Activated CD4-positive, alpha-beta T cell treated with anti-CD3 and anti-CD28 coated beads, Interleukin-2, amount 50 U/mL, for 48 hours (primary cell): ENCODE data around the gene PPP1R7.

Experiments
- DNase-seq, 2 experiments: peaks; one replicate each; pipeline ENCODE4 v3.0.0-alpha.2; 2020

The PPP1R7 gene

GRCh38 chr2:241121008-241121407 is 29.3 kb upstream of the PPP1R7 start:
- no peak for DNase-seq

DNA sequence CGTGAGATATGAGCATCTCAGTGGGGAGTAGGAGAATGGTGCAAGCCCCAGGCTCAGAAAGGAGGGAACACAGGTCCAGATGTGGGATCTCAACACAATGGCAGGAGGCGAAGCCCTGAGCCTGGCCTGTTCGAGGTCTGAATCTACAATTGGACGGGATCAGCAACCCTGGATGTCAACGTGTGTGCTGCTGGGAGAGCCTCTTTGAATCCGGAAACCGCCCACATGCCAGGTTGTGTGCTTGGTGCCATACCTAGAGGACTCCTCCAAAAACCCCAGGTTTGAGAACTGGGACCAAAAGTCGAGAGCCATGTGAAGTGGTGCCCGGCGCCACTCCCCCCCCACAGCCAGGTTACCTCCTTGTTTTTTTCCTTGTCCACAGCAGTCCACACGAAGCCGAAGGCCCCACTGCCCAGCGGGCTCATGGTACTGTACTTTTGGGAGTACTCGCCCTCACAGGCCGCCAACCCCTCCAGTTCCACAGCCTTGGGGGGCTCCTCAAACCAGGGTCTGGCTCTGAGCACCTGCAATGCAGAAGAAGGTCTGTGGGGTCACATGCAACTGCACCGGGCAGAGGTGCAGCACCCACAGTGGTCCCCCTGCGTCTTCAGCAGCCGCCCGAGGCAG is 27.8 kb upstream of the PPP1R7 start:
- no peak for DNase-seq

DNA sequence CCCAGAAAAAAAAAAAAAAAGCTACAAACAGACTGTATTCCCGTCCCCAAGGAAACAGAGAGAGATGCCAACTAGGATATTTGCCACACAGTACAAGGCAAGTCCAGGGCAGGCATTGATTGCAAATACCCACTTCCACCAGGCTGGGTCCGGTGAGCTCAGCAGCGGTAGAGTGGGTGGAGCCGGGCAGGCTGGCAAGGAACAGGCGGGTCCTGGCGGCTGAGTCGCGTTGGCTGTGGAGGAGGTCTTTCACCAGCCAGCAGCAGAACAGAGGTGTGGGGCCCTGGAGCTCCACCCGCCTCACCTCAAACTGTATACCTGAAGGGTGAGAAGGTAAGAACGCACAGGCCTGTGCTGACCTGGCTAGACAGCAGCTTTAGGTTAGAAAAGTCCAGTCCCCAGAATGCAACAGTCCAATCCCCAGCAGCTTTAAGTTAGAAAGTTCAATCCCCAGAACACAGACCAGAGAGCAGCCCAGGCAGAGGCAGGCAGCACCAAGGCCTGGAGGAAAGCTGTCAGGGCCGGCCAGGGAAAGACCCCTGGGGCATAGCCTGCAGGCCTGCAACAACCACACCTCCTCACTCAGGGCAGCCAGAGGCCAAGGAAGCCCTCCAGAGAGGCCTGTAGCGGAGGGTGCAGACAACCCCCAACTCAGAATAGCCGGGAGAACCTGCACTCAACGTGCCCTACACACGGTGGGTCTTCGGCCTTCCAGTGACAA is 26.3 kb upstream of the PPP1R7 start:
- peak; percentile 47 to 55 for DNase-seq

GRCh38 chr2:241125626-241126025 is 24.6 kb upstream of the PPP1R7 start:
- DNase-seq = no peak

DNA sequence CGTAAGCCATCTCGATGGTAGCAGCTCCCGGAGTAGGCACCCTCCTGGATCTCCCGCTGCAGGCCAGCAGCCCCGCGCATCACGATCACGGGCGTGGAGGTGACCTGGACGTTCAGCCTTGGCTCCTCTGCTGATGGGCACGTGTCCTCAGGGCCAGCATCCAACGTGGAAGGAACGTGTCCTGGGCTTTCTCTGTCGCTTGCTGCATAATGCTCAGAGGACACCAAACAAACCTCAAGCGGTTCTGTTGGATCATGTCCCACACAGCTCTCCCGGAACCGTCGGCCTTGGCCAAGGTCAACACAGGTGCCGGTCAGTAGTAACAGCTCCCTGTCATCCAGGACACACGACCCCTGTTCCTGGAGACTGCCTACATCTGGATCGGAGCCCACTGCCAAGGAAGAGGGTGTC is 24.1 kb upstream of the PPP1R7 start:
- no peak for DNase-seq

DNA sequence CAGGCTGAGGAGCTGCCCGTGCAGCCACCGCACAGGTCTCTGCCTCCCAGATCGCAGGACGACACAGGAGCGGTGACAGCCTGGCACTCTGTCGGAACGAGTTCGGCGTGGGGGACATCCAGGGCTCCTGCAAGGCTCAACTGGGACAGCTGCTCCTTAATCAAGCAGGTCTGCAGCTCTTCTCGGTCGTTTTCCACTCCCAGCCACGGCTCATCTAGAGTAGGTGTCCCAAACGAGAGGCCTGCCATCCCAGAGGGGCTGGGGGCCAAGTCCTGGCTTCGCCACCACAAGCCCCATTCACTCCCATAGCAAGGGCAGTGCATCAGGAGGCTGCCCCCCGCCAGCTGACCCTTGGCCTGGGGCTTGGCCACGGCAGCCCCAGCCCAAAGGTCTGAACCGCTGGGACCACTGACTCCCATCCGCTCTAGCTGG is 23.5 kb upstream of the PPP1R7 start:
- no peak for DNase-seq

- DNase-seq = no peak
These were observed 22.0 kb upstream of the PPP1R7 start for GRCh38 chr2:241128266-241128665.

DNA sequence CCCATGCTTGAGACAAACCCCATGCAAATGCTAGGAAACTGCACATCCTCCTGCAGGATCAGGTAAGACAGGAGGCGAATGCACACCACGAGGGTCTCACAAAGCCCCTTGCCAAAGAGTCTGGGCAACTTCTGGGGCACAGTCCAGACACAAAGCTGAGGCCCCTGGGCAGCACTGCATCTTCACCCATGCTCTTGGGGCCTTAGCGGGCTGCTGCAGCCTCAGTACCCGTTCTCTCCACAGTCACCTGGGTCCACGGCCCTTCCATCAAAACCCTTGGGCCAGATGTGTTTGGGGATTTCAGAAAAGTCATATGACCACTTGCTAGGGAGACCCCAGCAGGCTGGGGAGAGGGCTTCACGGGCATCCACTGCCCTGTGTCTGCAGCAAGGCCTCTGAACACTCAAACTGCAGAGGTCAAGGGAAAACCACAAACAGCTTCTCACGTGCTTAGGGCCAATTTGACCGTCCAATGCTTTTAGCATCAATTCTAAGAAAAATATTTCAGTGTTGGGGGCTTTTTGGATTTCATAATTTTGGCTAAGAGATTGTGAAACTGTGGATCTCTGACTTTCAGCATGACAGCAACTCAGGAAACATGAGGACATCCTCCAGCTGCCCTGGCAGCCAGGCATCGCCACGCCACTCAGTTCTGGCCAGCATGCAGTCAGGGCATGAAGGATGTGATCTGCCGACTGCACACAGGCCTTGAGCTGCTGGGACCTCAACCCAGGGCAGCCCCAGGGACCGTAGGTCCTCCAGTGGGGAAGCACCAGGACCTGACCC is 21.0 kb upstream of the PPP1R7 start:
- DNase-seq = no peak

GRCh38 chr2:241130316-241130715 is 20.0 kb upstream of the PPP1R7 start:
- no peak for DNase-seq

DNA sequence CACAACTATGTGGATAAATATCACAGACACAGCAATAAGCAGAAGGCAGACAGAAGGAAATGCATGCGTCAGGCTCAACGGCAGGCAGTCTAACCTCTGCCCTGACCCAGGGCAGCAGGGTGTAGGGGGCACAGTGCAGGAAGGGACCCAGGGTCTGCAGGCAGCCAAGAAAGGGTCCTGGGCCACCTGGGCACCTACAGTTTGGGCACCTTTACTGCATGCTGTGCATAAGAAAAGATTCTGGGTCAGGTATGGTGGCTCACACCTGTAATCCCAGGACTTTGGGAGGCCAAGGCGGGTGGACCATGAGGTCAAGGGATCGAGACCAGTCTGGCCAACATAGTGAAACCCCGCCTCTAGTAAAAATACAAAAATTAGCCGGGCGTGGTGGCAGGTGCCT is 18.7 kb upstream of the PPP1R7 start:
- DNase-seq = no peak

DNA sequence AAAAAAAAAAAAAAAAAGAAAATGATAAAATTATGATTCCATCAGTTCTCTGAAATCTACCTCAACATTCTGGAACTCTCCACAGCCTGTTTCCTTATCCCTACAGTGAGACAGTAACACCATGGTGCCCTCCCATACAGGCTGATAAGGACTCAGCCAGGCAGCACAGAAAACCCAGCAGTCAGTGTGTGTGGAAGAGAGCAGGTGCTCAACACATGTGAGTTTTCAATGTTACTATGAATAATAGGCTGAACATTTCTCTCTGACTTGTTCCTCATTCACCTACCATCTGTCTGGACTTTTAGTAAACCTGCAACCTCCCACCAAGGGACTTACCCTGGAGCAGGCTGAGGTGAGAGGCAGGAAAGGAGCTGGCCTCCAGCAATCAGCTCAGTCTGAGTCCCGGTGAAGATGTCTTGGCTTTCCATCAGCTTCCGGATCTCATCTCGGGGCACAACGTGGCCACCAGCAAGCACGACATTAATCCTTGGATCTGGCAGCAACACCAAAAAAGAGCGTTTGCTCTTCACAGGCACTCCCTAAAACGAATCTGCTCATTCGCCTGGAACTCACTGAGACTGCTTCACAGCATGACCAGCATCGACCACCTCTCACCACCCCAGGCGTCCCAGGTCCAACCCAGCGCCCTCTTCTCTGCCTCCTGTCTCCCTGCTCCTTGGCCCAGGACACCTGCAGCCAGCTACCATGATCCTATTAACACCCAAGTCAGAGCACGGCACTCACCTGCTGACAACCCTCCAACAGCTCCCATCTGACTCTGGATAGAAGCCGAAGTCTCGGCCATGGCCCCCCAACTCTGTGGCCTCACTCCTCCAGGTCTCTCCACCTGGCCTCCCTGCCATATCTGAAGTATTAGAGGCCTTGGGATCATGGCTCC is 17.5 kb upstream of the PPP1R7 start:
- no peak for DNase-seq

DNA sequence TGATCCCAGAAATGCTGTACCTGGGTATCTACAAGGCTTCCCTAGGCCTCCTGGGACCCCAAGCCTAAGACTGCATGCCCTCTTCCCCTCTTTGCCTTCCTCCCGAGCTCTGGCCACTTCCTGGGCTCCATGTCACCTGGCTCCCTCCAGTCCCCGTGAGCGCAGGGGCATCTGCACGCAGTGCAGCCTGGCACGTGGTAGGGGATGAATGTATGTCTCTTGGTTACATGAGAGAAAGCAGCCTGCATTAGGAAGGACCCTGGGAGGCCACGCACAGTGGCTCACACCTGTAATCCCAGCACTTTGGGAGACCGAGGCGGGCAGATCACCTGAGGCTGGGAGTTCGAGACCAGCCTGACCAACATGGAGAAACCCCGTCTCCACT is 16.8 kb upstream of the PPP1R7 start:
- no peak for DNase-seq

GRCh38 chr2:241134711-241135110 is 15.6 kb upstream of the PPP1R7 start:
- DNase-seq = no peak

DNA sequence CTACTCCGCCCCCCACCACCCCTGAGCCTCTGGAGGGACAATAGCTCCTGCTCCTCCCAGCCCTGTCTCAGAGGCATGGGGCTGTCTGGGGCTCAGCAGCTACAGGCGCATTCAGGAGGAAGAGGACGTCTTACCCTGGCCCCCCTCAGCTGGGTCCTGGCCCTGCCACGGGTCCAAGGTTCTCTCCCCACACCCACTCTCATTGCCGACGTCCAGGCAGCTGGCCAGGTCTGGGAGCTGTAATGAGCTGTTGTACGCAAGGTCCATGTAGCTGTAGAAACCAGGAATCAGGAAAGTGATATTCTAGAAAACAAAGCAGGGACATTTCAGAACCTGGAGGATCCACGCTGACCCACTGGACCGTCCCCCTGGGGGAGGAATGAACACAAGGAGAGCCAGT is 14.5 kb upstream of the PPP1R7 start:
- no peak for DNase-seq

- no peak for DNase-seq
These were observed 14.1 kb upstream of the PPP1R7 start for GRCh38 chr2:241136191-241136590.

DNA sequence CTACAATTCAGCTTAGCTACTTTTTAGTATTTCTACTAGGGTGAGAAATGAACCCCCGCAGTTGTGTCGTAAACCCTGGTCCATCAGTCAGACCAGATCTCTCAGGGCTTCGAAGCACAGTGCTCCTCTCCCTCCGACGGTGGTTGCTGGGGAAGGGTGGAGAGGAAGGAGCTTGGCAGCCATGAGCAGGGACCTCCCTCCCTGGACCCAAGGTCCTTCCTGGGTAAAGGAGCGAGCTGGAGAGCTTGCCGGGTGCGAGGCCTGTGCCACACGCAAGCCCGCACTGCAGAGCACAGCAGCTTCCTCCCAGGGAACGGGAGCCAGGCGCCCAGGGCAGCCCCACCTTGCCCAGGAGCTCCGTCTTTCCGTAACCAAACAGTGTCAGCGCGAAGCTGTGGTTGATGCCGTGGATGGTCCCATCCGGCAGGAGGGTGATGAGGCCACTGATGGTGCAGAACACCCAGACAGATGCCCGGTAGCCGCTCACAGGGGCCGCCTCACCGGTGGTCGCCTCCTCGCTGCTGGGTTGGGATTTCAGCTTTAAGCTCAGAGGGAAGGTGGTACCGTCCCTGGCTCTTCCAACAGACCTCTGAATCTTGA is 13.5 kb upstream of the PPP1R7 start:
- no peak for DNase-seq

GRCh38 chr2:241137276-241138190 is 12.7 kb upstream of the PPP1R7 start:
- no peak for DNase-seq

DNA sequence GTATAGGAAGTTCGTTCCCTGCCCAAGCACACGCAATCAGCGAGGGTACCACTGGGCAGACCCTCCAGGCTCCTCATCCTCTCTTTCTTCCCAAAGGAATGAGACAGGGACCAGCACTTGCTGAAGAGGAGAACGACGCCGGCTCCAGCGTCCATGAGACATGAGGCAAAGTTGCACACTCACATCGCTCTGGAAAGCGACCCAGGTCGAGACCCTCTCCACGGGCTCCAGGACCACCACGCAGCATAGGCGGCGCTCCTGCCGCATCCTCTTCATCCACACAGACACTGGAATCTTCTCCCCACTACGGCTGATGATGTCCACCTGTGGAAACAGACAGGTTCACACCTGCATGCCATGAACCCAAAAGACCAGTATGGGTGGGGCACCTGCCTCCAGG is 11.8 kb upstream of the PPP1R7 start:
- no peak for DNase-seq

GRCh38 chr2:241139531-241140444 is 10.5 kb upstream of the PPP1R7 start:
- no peak for DNase-seq

GRCh38 chr2:241140445-241140840 is 9.8 kb upstream of the PPP1R7 start:
- no peak for DNase-seq
